SIG-M5 treated with dmso at 0.1 percent for 504 hours (cell line): ENCODE data around the gene TBC1D8.
A peak's percentile ranks its signal among the peaks of the same experiment; 100 is the strongest.

Experiments
- DNase-seq: peaks from one replicate; lab custom pipeline; 2025; ENCODE audit not compliant: unreplicated experiment; lab: John Stamatoyannopoulos, UW

The TBC1D8 gene

GRCh38 chr2:101112772-101113157 is 38.4 kb downstream of the TBC1D8 start:
- DNase-seq, result peak; percentile 82

- no peak for DNase-seq
Measured at GRCh38 chr2:101111917-101112771, 39.0 kb downstream of the TBC1D8 start.

GRCh38 chr2:101111262-101111838 is 39.8 kb downstream of the TBC1D8 start:
- DNase-seq, result no peak

GRCh38 chr2:101109451-101110118 is 41.6 kb downstream of the TBC1D8 start:
- no peak for DNase-seq

DNA sequence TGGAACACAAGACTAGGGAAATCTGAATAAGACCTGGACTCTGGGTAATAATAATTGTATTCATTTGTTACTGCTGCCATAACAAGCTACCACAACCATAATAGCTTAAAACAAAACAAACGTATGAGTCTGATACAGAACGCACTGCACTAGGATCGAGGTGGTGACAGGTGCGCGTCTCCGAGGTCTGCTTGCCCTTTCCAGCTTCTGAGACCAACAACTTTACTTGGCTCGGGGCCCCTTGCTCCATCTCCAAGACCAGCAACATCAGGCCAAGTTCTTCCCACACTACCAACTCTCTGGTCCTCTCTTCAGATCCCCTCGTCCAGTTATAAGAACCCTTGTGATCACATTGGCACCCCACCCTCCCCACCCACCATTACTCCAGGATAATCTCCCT is 42.8 kb downstream of the TBC1D8 start:
- DNase-seq, result no peak

- no peak for DNase-seq
Measured at GRCh38 chr2:101107241-101107640, 43.9 kb downstream of the TBC1D8 start.

DNA sequence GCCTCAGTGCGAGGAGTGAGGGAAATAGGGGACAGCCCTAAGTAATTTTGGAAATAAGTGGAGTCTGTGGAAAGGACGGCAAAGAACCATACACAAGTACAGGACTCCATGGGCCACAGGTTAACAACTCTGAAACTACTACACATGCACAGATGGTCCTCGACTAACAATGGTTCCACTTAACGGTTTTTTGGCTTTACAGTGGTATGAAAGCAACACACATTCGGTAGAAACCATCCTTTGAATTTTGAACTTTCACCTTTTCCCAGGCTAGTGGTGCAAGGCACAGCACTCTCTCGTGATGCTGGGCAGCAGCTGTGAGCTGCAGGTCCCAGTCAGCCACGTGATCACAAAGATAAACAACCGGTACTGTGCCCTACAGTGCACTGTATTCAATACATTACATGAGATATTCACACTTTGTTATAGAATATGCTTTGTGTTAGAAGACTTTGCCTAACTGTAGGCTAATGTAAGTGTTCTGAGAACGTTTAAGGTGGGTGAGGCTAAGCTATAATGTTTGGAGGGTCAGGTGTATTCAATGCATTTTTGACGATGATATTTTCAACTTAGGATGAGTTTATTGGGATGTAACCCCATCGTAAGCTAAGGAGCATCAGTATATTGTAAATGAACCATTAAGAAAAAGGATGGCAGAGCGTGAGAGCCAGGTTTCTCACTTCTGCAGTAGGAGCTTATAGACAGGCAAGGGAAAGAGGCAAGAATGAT is 44.6 kb downstream of the TBC1D8 start:
- DNase-seq, result no peak

DNA sequence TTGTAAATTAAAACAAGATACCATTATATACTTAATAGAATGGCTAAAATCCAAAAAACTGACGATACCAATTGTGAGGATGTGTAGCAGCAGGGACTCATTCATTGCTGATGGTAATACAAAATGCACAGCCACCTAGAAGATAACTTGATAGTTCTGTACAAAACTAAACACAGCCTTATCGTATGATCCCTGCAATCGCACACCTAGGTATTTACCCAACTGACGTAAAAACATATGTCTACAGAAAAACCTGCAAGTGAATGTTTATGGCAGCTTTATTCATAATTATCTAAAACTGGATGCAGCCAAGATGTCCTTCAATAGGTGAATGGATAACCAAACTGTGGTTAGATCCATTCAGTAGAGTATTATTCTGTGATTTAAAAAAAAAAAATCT is 45.5 kb downstream of the TBC1D8 start:
- no peak for DNase-seq

DNA sequence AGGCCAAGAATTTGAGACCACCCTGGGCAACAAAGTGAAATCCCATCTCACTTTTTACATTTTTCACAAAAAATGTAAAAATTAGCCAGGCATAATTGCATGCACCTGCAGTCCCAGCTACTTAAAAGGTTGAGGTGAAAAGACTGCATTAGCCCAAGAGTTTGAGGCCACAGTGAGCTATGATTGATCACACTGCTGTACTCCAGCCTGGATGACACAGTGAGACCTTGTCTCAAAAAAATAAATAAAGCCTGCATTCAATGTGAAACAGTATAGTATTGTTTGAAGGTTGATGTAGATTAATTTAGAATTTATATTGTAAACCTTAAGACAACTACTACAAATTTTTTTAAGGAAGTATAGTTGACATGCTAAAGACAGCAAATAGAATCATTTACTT is 53.5 kb downstream of the TBC1D8 start:
- no peak for DNase-seq

- DNase-seq, result no peak
Measured at GRCh38 chr2:101096619-101097142, 54.5 kb downstream of the TBC1D8 start.

- no peak for DNase-seq
Measured at GRCh38 chr2:101094351-101094750, 56.8 kb downstream of the TBC1D8 start.

DNA sequence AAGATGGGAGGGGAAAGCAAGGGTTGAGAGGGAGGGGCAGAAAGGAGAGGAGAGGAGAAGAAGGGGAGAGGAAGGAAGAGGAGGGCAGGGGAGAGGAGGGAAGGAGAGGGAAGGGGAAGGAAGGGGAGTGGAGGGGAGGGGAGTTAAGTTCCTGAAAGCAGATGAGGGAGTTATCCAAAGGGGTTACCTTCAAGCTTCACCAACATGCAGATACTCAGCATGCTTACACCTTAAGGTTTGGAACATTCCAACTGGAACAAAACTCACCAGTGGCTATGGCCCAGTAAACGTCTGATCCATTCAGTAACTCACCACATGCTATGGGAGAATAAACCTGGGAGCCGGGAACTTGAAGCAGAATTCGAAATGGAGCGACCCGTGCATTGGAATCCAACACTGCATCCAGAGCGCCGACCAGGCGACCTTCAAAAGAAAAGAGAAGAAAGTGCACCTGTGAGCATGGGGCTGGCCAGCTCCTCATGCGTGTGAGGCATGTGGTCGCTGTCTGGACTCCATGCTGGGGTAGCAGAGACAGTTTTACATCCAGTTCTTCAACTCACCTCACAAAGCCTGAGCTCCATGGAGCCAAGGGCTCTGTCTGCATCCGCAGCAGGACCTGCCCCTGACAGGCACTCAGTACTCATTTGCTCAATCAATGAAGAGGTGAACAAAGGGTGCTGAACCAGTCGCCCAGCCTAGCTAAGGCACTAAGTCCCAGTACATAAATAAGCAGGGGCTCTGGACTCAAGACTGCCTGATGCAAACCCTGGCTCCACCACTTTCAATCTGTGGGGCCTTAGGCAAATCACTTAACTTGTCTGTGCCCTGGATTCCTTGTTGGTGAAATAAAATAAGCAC is 61.0 kb downstream of the TBC1D8 start:
- DNase-seq, result no peak

- DNase-seq, result no peak
Measured at GRCh38 chr2:101089419-101089818, 61.8 kb downstream of the TBC1D8 start.

DNA sequence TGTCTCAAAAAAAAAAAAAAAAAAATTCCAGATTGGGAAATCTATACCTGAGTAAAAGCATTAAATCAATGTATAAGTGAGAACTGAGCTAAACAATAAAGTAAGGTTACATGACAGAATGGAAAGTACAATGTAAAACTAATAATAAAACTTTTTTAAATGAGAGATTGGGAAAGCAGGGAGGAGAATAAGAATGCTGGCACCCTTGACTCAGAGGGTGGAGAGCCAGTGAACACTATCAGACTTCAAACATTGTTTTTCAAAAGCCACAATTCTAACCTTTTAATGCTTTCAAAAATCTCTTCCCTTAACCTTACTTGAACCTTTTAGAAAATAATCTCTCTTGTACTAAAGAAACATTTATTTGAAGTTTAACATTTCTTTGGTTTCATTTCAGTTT is 63.5 kb downstream of the TBC1D8 start:
- no peak for DNase-seq

GRCh38 chr2:101083613-101084012 is 67.6 kb downstream of the TBC1D8 start:
- DNase-seq, result no peak

- no peak for DNase-seq
Measured at GRCh38 chr2:101082998-101083397, 68.2 kb downstream of the TBC1D8 start.

DNA sequence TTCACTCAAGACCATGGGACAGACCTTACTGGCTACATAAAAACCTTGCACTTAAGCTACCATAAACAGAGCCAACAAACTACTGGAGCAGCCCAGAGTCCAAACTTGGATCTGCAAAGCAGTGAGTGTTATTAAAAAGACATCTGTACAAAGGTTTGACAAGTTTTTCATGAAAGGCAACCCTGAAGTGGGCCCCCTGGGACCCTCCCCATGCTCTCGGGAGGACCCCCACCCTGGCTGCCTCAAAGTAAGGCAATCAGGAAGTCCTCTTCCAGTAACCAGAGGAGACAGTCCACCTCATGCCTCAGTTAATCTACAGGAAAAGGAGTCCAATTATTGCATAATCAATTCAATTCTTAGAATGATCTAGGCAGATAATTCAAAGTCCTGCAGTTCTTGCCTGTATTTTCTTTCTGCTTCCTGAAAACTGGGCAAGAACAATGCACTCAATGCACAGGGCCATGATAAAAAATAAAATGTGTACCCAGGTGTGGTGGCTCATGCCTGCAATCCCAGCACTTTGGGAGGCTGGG is 69.7 kb downstream of the TBC1D8 start:
- no peak for DNase-seq

- no peak for DNase-seq
Measured at GRCh38 chr2:101080211-101081068, 70.7 kb downstream of the TBC1D8 start.

- no peak for DNase-seq
Measured at GRCh38 chr2:101076581-101076980, 74.6 kb downstream of the TBC1D8 start.
